Measurements from ENCODE around the gene UTF1. TPM values are rescaled to one million over a fixed set of nuclear protein-coding genes. Genes with fewer than 3 reads are reported as not detected.
"Not testable (repeated sequence)": the region's sequence is repeated elsewhere in the genome, so short reads cannot be mapped to it uniquely, and the experiment has no call there.

Gene UTF1
- total and polyA plus RNA-seq, 9 of the 15 experiments (the other 6 are each of a cell fraction or from before 2014, with no cell fraction given), result 0.35 to 0.46 TPM; not detected in 7

DNA sequence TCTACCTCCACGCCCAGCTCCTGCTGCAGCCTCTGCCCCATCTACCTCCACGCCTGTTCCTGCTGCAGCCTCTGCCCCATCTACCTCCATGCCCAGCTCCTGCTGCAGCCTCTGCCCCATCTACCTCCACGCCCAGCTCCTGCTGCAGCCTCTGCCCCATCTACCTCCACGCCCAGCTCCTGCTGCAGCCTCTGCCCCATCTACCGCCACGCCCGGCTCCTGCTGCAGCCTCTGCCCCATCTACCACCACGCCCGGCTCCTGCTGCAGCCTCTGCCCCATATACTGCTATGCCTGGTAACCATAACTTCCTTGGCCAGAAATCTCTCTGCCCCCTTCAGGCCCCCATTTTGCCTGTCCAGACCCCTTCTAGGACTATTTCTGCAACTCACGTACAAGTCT is 35.0 kb downstream of the UTF1 start:
- H3K9me3 ChIP-seq (replicated peaks; ENCODE audit: control insufficient read depth, insufficient read depth, low read depth, low read length); CTCF ChIA-PET (ENCODE audit: low intra/inter-chr PET ratio); H3K9me1 ChIP-seq (ENCODE audit: control insufficient read depth, insufficient read depth, low read length); intact Hi-C loops (cut with micrococcal nuclease); DNase-seq (ENCODE audit: extremely low read depth in 1 of 4, low spot score in 3 of 4); H3K27me3 ChIP-seq (ENCODE audit: control insufficient read depth in 2 of 2, insufficient read depth in 2 of 2, low read length in 2 of 2); H3K9ac ChIP-seq (ENCODE audit: insufficient read depth in 1 of 2, low read depth in 2 of 2, low read length in 2 of 2); H4K20me1 ChIP-seq (replicated peaks; ENCODE audit: control insufficient read depth, insufficient read depth, low read length); in situ Hi-C loops (cut with MboI); H3K27ac ChIP-seq (ENCODE audit: extremely low read depth, low read depth, low read length); H3K79me2 ChIP-seq (ENCODE audit: control insufficient read depth, insufficient read depth, low read length); ATAC-seq; H3K4me2 ChIP-seq (ENCODE audit: insufficient read depth, low read length); POLR2A ChIA-PET; H2AFZ ChIP-seq (ENCODE audit: low read depth, low read length); H3K4me3 ChIP-seq; FAIRE-seq; H3K36me3 ChIP-seq (ENCODE audit: control insufficient read depth, insufficient read depth, low read length); BruUV-seq (replicated peaks): not testable (repeated sequence)
- 47% methylated on average over 5 of the region's 10 CpGs for WGBS (ENCODE audit: insufficient coverage, low coverage, missing lambda C conversion rate)
- peaks cover 2 to 78% of the 10 kb centered on the region in 2 experiments; a peak in 3 of 5 replicates for H3K4me1 ChIP-seq (replicated peaks in 1 of 2; ENCODE audit: control insufficient read depth in 2 of 2, insufficient read depth in 2 of 2, low read length in 2 of 2)

DNA sequence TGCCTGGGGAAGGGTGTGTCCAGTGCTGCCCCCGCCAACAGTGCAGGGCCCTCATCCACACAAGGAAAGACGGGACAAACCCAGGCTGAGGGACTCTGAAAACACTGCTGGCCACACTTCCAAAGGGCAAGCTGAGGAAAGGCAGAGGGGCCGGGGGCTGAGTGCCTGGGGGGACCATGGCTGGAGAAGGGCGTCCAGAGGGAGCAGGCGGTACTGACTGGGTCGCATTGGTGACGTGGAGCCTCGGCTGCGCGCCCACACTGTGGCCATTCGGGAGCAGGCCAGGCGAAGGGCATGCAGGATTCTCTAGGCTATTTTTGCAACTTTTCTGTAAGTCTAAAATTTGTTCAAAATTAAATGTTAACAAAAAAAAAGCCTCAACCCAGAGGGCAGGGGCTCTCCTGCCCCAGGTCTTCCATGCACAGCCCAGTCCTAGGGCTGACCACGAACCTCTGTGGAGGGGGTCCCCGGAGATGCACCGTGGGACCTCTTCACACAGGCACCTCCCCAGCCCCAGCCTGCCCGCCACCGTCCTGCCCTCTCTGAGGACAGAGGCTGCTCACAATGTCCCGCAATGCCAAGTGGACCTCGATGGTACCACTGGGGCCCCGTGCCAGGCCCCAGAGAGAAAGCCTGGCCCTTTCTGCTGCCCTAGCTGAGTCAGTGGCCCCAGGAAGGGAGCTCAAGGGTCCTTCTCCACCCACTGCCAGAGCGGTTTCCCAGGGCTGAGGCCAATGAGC is 36.2 kb downstream of the UTF1 start:
- intact Hi-C loops (cut with micrococcal nuclease) (no loop called here), in situ Hi-C loops (cut with MboI) (no loop called here)
- H3K36me3 ChIP-seq (ENCODE audit: control insufficient read depth, insufficient read depth, low read length), result no peaks in the 10 kb centered on the region
- H3K9ac ChIP-seq (ENCODE audit: insufficient read depth in 1 of 2, low read depth in 2 of 2, low read length in 2 of 2), result no peak overlapping the region
- no peak overlapping the region for H2AFZ ChIP-seq (ENCODE audit: low read depth, low read length)
- no peak overlapping the region for H3K4me2 ChIP-seq (ENCODE audit: insufficient read depth, low read length)
- H3K4me3 ChIP-seq, result no peak overlapping the region
- POLR2A ChIA-PET, result interaction anchor here (0.6 to 1.0 kb wide), 2 partner anchors 9 to 299 kb away, joined by 3 to 5 read pairs; no protein-coding TSS in a partner anchor
- no peak for DNase-seq (ENCODE audit: extremely low read depth in 1 of 4, low spot score in 3 of 4)
- no peak overlapping the region for H3K27ac ChIP-seq (ENCODE audit: extremely low read depth, low read depth, low read length)
- no peaks in the 10 kb centered on the region for H3K9me1 ChIP-seq (ENCODE audit: control insufficient read depth, insufficient read depth, low read length)
- no peaks in the 10 kb centered on the region for H4K20me1 ChIP-seq (replicated peaks; ENCODE audit: control insufficient read depth, insufficient read depth, low read length)
- no peak for ATAC-seq
- FAIRE-seq, result no peak
- peaks cover 2 to 76% of the 10 kb centered on the region in 2 experiments; a peak in 3 of 5 replicates for H3K4me1 ChIP-seq (replicated peaks in 1 of 2; ENCODE audit: control insufficient read depth in 2 of 2, insufficient read depth in 2 of 2, low read length in 2 of 2)
- CTCF ChIA-PET (ENCODE audit: low intra/inter-chr PET ratio), result no interaction called here
- no peaks in the 10 kb centered on the region for H3K27me3 ChIP-seq (ENCODE audit: control insufficient read depth in 2 of 2, insufficient read depth in 2 of 2, low read length in 2 of 2)
- H3K79me2 ChIP-seq (ENCODE audit: control insufficient read depth, insufficient read depth, low read length), result no peaks in the 10 kb centered on the region
- 75% methylated on average over 13 of the region's 21 CpGs for WGBS (ENCODE audit: insufficient coverage, low coverage, missing lambda C conversion rate)
- no peaks in the 10 kb centered on the region for H3K9me3 ChIP-seq (replicated peaks; ENCODE audit: control insufficient read depth, insufficient read depth, low read depth, low read length)
- BruUV-seq (replicated peaks), result no TSS peak
- no peak for TF ChIP-seq SMARCC2 (IDR thresholded peaks at IDR 0.05; ENCODE audit: low read depth)
- TF ChIP-seq XRCC4 (IDR thresholded peaks at IDR 0.05; ENCODE audit: extremely low read depth, insufficient read depth, insufficient read length), result no peak
- TF ChIP-seq TRIM24 (IDR thresholded peaks at IDR 0.05), result no peak
- TF ChIP-seq, protein P1, sequence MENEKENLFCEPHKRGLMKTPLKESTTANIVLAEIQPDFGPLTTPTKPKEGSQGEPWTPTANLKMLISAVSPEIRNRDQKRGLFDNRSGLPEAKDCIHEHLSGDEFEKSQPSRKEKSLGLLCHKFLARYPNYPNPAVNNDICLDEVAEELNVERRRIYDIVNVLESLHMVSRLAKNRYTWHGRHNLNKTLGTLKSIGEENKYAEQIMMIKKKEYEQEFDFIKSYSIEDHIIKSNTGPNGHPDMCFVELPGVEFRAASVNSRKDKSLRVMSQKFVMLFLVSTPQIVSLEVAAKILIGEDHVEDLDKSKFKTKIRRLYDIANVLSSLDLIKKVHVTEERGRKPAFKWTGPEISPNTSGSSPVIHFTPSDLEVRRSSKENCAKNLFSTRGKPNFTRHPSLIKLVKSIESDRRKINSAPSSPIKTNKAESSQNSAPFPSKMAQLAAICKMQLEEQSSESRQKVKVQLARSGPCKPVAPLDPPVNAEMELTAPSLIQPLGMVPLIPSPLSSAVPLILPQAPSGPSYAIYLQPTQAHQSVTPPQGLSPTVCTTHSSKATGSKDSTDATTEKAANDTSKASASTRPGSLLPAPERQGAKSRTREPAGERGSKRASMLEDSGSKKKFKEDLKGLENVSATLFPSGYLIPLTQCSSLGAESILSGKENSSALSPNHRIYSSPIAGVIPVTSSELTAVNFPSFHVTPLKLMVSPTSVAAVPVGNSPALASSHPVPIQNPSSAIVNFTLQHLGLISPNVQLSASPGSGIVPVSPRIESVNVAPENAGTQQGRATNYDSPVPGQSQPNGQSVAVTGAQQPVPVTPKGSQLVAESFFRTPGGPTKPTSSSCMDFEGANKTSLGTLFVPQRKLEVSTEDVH (IDR thresholded peaks at IDR 0.05; ENCODE audit: low read depth, partially characterized antibody), result no peak

Measured in K562 (cell line).